Liver (tissue), 9 donors: ENCODE data around the gene SLC6A18. TPM values are rescaled to one million over a fixed set of nuclear protein-coding genes. Genes with fewer than 3 reads are reported as not detected.

ENCODE experiments used
- DNase-seq: peaks from one replicate; pipeline ENCODE4 v3.0.0-alpha.2; 2017; ENCODE audit warnings: low spot score
- H3K27ac ChIP-seq, 2 donors: one replicate each; pipeline ENCODE4 v1.7.0; 2013; ENCODE audit warnings: inconsistent platforms in 2 of 2, low read length in 2 of 2, control low read depth in 1 of 2, low read depth in 1 of 2, mild to moderate bottlenecking in 1 of 2
- H3K27me3 ChIP-seq, 4 donors: one replicate each; pipeline versions ENCODE4 v1.6.1 to v1.7.0; 2013; ENCODE audit warnings: low read length in 3 of 4, inconsistent platforms in 1 of 4, mild to moderate bottlenecking in 1 of 4, moderate library complexity in 1 of 4; ENCODE audit not compliant: control insufficient read depth in 4 of 4, insufficient read depth in 4 of 4
- H3K36me3 ChIP-seq, 4 donors: one replicate each; pipeline versions ENCODE4 v1.6.1 to v1.7.0; 2013; ENCODE audit warnings: low read length in 3 of 4, mild to moderate bottlenecking in 3 of 4, low read depth in 1 of 4, moderate library complexity in 1 of 4; ENCODE audit not compliant: control insufficient read depth in 4 of 4, insufficient read depth in 3 of 4
- H3K4me1 ChIP-seq, 4 donors: one replicate each; pipeline versions ENCODE4 v1.6.1 to v1.7.0; 2013; ENCODE audit warnings: low read length in 3 of 4, mild to moderate bottlenecking in 3 of 4, moderate library complexity in 1 of 4; ENCODE audit not compliant: control insufficient read depth in 4 of 4, insufficient read depth in 4 of 4
- H3K4me3 ChIP-seq, 3 donors: one replicate each; pipeline versions ENCODE4 v1.6.1 to v1.7.0; 2013; ENCODE audit warnings: low read length in 3 of 3, control low read depth in 1 of 3, low read depth in 1 of 3, mild to moderate bottlenecking in 1 of 3
- H3K9ac ChIP-seq, 2 donors: one replicate each; pipeline ENCODE4 v1.7.0; 2013; ENCODE audit warnings: low read length in 2 of 2, mild to moderate bottlenecking in 2 of 2, moderate library complexity in 2 of 2, control low read depth in 1 of 2, low read depth in 1 of 2
- H3K9me3 ChIP-seq, 4 donors: one replicate each; pipeline versions ENCODE4 v1.6.1 to v1.7.0; 2013; ENCODE audit warnings: low read length in 3 of 4; ENCODE audit not compliant: control insufficient read depth in 4 of 4
- ATF3 ChIP-seq: IDR thresholded peaks from 2 replicates; pipeline ENCODE4 v1.6.1; 2016; ENCODE audit warnings: antibody characterized with exemption
- CTCF ChIP-seq: fragments of 150-350 bp; IDR thresholded peaks from 2 replicates; pipeline ENCODE4 v1.5.1; 2017; ENCODE audit warnings: improper control_type of control experiment, low read depth, low read length; ENCODE audit not compliant: missing input control
- EGR1 ChIP-seq, 2 donors: IDR thresholded peaks; 2 replicates each; pipeline ENCODE4 v1.6.1; 2016 to 2018; ENCODE audit warnings: antibody characterized with exemption in 2 of 2, low read depth in 2 of 2
- FOXA1 ChIP-seq: IDR thresholded peaks from 2 replicates; pipeline ENCODE4 v1.6.1; 2016; ENCODE audit warnings: antibody characterized with exemption
- FOXA2 ChIP-seq: IDR thresholded peaks from 2 replicates; pipeline ENCODE4 v1.6.1; 2016; ENCODE audit warnings: antibody characterized with exemption
- GABPA ChIP-seq, 2 donors: IDR thresholded peaks in 1 of 2; conservative IDR thresholded peaks in 1 of 2; 2 replicates each; pipeline ENCODE4 v1.6.1; 2016; ENCODE audit warnings: antibody characterized with exemption in 2 of 2, mild to moderate bottlenecking in 1 of 2, moderate library complexity in 1 of 2
- HNF4A ChIP-seq, 2 donors: conservative IDR thresholded peaks; 2 replicates each; pipeline ENCODE4 v1.6.1; 2016; ENCODE audit warnings: antibody characterized with exemption in 2 of 2, mild to moderate bottlenecking in 2 of 2
- HNF4G ChIP-seq: IDR thresholded peaks from 2 replicates; pipeline ENCODE4 v1.6.1; 2016; ENCODE audit warnings: antibody characterized with exemption
- JUND ChIP-seq, 2 donors: IDR thresholded peaks; 2 replicates each; pipeline ENCODE4 v1.6.1; 2016; ENCODE audit warnings: antibody characterized with exemption in 2 of 2
- MAX ChIP-seq: IDR thresholded peaks from 2 replicates; pipeline ENCODE4 v1.6.1; 2016; ENCODE audit warnings: antibody characterized with exemption
- NR2F2 ChIP-seq: IDR thresholded peaks from 2 replicates; pipeline ENCODE4 v1.6.1; 2016; ENCODE audit warnings: antibody characterized with exemption
- RAD21 ChIP-seq, 2 donors: IDR thresholded peaks; 2 replicates each; pipeline ENCODE4 v1.6.1; 2016; ENCODE audit warnings: antibody characterized with exemption in 2 of 2, mild to moderate bottlenecking in 2 of 2
- RXRA ChIP-seq, 2 donors: IDR thresholded peaks; 2 replicates each; pipeline ENCODE4 v1.6.1; 2017 to 2018; ENCODE audit warnings: antibody characterized with exemption in 2 of 2, mild to moderate bottlenecking in 1 of 2
- SP1 ChIP-seq: IDR thresholded peaks from 2 replicates; pipeline ENCODE4 v1.6.1; 2018; ENCODE audit warnings: antibody characterized with exemption, mild to moderate bottlenecking
- TAF1 ChIP-seq: conservative IDR thresholded peaks from 2 replicates; pipeline ENCODE4 v1.6.1; 2016; ENCODE audit warnings: antibody characterized with exemption, mild to moderate bottlenecking
- YY1 ChIP-seq: IDR thresholded peaks from 2 replicates; pipeline ENCODE4 v1.6.1; 2016; ENCODE audit warnings: antibody characterized with exemption, mild to moderate bottlenecking
- whole genome bisulfite sequencing: extraction: QIAGEN DNeasy Blood & Tissue Kit; methylation state at CpG from one replicate; pipeline ENCODE4 v1.1.7; 2013; 5-methylcytosine and 5-hydroxymethylcytosine counted together
- polyA plus RNA-seq, 2 donors: library from polyadenylated mRNA; stranded (reverse) in 1 of 2; unstranded in 1 of 2; fragments of 200-250 nt in 1 of 2; fragments of >200 nt in 1 of 2; fragmentation: Nextera tagmentation in 1 of 2; extraction: Ambion mirVana in 1 of 2; gene quantifications; one replicate each; pipeline versions ENCODE4 v1.2.1 to v1.2.3, GENCODE V29; 2013 to 2015
- total RNA-seq, 2 donors: library from RNA; depleted of rRNA; stranded (reverse); fragments of >200 nt; gene quantifications; one replicate each; pipeline ENCODE4 v1.2.3, GENCODE V29; 2014
- TF ChIP-seq, protein P1 (sequence below): IDR thresholded peaks from 2 replicates; pipeline ENCODE4 v1.6.1; 2016; ENCODE audit warnings: antibody characterized with exemption
- TF ChIP-seq, protein P2 (sequence below): IDR thresholded peaks from 2 replicates; pipeline ENCODE4 v1.6.1; 2016; ENCODE audit warnings: antibody characterized with exemption, mild to moderate bottlenecking
- donor health status: healthy.
- donor health status: healthy.
- donor health status: healthy.
- donor health status: healthy.
- donor health status: healthy.

SLC6A18 gene
- total and polyA plus RNA-seq, 4 donors: not detected

DNA sequence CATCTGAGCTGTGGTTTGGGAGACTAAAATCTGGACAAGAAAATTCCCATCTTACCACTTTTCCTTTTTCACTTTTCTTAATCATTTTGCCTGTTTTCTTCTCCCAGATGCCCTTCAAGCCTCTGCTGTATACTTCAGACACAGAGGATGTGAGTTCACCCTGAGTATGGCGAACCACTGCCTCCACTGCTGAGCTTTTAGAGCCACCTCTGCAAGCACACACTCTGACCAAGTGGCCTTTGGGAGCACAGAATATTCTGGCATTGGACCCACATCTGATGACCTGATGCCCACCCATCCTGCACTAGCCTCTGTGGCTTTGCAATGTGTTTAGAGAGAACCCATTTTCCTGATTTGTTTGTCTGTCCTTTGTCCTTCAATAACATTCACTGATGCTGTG lies 37.2 kb downstream of the SLC6A18 start:
- Histone ChIP-seq H3K27ac (no peak overlapping the region), H3K9ac (no peak overlapping the region), H3K9me3 (peaks cover 0 to 3% (median 0%) of the 10 kb centered on the region in 4 donors), H3K4me3 (no peak overlapping the region), H3K27me3 (no peaks in the 10 kb centered on the region), H3K36me3 (no peaks in the 10 kb centered on the region), H3K4me1 (no peaks in the 10 kb centered on the region)
- 91% methylated on average over 1 of the region's 1 CpG for WGBS
- no peak for DNase-seq
- TF ChIP-seq ATF3: no peak
- no peak for TF ChIP-seq RAD21 (IDR thresholded peaks at IDR 0.05)
- no peak for TF ChIP-seq HNF4G
- TF ChIP-seq SP1: no peak
- no peak for TF ChIP-seq CTCF
- no peak for TF ChIP-seq HNF4A (conservative IDR thresholded peaks at IDR 0.05)
- TF ChIP-seq, protein P1, sequence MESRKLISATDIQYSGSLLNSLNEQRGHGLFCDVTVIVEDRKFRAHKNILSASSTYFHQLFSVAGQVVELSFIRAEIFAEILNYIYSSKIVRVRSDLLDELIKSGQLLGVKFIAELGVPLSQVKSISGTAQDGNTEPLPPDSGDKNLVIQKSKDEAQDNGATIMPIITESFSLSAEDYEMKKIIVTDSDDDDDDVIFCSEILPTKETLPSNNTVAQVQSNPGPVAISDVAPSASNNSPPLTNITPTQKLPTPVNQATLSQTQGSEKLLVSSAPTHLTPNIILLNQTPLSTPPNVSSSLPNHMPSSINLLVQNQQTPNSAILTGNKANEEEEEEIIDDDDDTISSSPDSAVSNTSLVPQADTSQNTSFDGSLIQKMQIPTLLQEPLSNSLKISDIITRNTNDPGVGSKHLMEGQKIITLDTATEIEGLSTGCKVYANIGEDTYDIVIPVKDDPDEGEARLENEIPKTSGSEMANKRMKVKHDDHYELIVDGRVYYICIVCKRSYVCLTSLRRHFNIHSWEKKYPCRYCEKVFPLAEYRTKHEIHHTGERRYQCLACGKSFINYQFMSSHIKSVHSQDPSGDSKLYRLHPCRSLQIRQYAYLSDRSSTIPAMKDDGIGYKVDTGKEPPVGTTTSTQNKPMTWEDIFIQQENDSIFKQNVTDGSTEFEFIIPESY: no peak
- no peak for TF ChIP-seq MAX
- TF ChIP-seq, protein P2, sequence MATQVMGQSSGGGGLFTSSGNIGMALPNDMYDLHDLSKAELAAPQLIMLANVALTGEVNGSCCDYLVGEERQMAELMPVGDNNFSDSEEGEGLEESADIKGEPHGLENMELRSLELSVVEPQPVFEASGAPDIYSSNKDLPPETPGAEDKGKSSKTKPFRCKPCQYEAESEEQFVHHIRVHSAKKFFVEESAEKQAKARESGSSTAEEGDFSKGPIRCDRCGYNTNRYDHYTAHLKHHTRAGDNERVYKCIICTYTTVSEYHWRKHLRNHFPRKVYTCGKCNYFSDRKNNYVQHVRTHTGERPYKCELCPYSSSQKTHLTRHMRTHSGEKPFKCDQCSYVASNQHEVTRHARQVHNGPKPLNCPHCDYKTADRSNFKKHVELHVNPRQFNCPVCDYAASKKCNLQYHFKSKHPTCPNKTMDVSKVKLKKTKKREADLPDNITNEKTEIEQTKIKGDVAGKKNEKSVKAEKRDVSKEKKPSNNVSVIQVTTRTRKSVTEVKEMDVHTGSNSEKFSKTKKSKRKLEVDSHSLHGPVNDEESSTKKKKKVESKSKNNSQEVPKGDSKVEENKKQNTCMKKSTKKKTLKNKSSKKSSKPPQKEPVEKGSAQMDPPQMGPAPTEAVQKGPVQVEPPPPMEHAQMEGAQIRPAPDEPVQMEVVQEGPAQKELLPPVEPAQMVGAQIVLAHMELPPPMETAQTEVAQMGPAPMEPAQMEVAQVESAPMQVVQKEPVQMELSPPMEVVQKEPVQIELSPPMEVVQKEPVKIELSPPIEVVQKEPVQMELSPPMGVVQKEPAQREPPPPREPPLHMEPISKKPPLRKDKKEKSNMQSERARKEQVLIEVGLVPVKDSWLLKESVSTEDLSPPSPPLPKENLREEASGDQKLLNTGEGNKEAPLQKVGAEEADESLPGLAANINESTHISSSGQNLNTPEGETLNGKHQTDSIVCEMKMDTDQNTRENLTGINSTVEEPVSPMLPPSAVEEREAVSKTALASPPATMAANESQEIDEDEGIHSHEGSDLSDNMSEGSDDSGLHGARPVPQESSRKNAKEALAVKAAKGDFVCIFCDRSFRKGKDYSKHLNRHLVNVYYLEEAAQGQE: no peak
- TF ChIP-seq TAF1: no peak
- TF ChIP-seq RXRA (IDR thresholded peaks at IDR 0.05): no peak
- no peak for TF ChIP-seq FOXA2
- TF ChIP-seq NR2F2: no peak
- no peak for TF ChIP-seq FOXA1
- TF ChIP-seq JUND (IDR thresholded peaks at IDR 0.05): no peak
- no peak for TF ChIP-seq YY1
- TF ChIP-seq GABPA (IDR thresholded peaks at IDR 0.05 in 1 of 2, conservative IDR thresholded peaks at IDR 0.05 in 1 of 2): no peak
- no peak for TF ChIP-seq EGR1 (IDR thresholded peaks at IDR 0.05; ENCODE audit: low read depth in 2 of 2)

- H3K4me3 ChIP-seq: no peak overlapping the region
- WGBS: 94% methylated on average over 18 of the region's 18 CpGs
- TF ChIP-seq, protein P1: no peak
- TF ChIP-seq TAF1 (no peak), EGR1 (IDR thresholded peaks at IDR 0.05; ENCODE audit: low read depth in 2 of 2) (no peak), CTCF (no peak)
Observed at GRCh38 chr5:1264211-1264610, 39.0 kb downstream of the SLC6A18 start.

More at GRCh38 chr5:1264211-1264610, 39.0 kb downstream of the SLC6A18 start:
- Histone ChIP-seq H3K9me3 (peaks cover 0 to 3% (median 0%) of the 10 kb centered on the region in 4 donors), H3K9ac (no peak overlapping the region), H3K36me3 (no peaks in the 10 kb centered on the region), H3K27ac (no peak overlapping the region), H3K27me3 (no peaks in the 10 kb centered on the region), H3K4me1 (no peaks in the 10 kb centered on the region)
- DNase-seq: no peak
